Central memory CD8-positive, alpha-beta T cell (primary cell): ENCODE data around the gene ZNF778.
"Not testable (repeated sequence)": the region's sequence is repeated elsewhere in the genome, so short reads cannot be mapped to it uniquely, and the experiment has no call there.

ENCODE experiments used
- ATAC-seq: fragments of 150-1000 bp; cut with Tn5 transposase; replicated peaks from 2 replicates; pipeline ENCODE4 v1.10.0; 2022; ENCODE audit warnings: mild to moderate bottlenecking, moderate FRiP score, moderate number of reproducible peaks; ENCODE audit not compliant: poor library complexity, severe bottlenecking; ENCODE audit errors: extremely low read depth
- DNase-seq, 2 donors: peaks; one replicate each; pipeline ENCODE4 v3.0.0; 2021; ENCODE audit warnings: low spot score in 2 of 2
- H3K27ac Mint-ChIP-seq: one replicate; pipeline ENCODE4 v1.8.0; 2022; ENCODE audit warnings: low read depth, mild to moderate bottlenecking, moderate library complexity, mixed read lengths
- H3K27me3 Mint-ChIP-seq: one replicate; pipeline ENCODE4 v1.8.0; 2022; ENCODE audit warnings: mixed read lengths
- H3K36me3 Mint-ChIP-seq: one replicate; pipeline ENCODE4 v1.8.0; 2022; ENCODE audit warnings: mild to moderate bottlenecking, moderate library complexity, mixed read lengths; ENCODE audit not compliant: insufficient read depth
- H3K4me1 Mint-ChIP-seq: one replicate; pipeline ENCODE4 v1.8.0; 2022; ENCODE audit warnings: mixed read lengths
- H3K4me3 Mint-ChIP-seq: one replicate; pipeline ENCODE4 v1.8.0; 2022; ENCODE audit warnings: mild to moderate bottlenecking, moderate library complexity, mixed read lengths
- H3K9me3 Mint-ChIP-seq: one replicate; pipeline ENCODE4 v1.8.0; 2022; ENCODE audit warnings: mixed read lengths

ZNF778 gene

DNA sequence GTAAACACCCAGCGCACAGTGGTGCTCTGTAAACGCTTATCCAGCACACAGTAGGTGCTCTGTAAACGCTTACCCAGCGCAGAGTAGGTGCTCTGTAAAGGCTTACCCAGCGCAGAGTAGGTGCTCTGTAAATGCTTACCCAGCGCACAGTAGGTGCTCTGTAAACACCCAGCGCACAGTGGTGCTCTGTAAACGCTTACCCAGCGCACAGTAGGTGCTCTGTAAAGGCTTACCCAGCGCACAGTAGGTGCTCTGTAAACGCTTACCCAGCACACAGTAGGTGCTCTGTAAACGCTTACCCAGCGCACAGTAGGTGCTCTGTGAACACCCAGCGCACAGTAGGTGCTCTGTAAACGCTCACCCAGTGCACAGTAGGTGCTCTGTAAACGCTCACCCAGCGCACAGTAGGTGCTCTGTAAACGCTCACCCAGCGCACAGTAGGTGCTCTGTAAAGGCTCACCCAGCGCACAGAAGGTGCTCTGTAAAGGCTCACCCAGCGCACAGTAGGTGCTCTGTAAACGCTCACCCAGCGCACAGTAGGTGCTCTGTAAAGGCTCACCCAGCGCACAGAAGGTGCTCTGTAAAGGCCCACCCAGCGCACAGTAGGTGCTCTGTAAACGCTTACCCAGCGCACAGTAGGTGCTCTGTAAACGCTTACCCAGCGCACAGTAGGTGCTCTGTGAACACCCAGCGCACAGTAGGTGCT is 31.5 kb upstream of the ZNF778 start:
- H3K27me3 Mint-ChIP-seq, DNase-seq, H3K4me3 Mint-ChIP-seq, ATAC-seq, H3K9me3 Mint-ChIP-seq, H3K4me1 Mint-ChIP-seq, H3K27ac Mint-ChIP-seq: not testable (repeated sequence)
- H3K36me3 Mint-ChIP-seq, result peaks cover 27% of the 10 kb centered on the region

DNA sequence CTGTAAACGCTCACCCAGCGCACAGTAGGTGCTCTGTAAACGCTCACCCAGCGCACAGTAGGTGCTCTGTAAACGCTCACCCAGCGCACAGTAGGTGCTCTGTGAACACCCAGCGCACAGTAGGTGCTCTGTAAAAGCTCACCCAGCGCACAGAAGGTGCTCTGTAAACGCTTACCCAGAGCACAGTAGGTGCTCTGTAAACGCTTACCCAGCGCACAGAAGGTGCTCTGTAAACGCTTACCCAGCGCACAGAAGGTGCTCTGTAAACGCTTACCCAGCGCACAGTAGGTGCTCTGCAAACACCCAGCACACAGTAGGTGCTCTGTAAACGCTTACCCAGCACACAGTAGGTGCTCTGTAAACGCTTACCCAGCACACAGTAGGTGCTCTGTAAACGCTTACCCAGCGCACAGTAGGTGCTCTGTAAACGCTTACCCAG is 30.9 kb upstream of the ZNF778 start:
- H3K27ac Mint-ChIP-seq, result peak overlapping the region; percentile 92
- H3K27me3 Mint-ChIP-seq, result not testable (repeated sequence)

GRCh38 chr16:89187032-89187769 is 30.3 kb upstream of the ZNF778 start:
- H3K9me3 Mint-ChIP-seq, result peaks cover 5% of the 10 kb centered on the region
- no peaks in the 10 kb centered on the region for H3K27me3 Mint-ChIP-seq
- DNase-seq (peak in 1 of 2 donors; percentile 38), ATAC-seq (peak; percentile 61)
- H3K4me3 Mint-ChIP-seq, result peak overlapping the region; percentile 44
- peaks cover 27% of the 10 kb centered on the region for H3K36me3 Mint-ChIP-seq
- H3K27ac Mint-ChIP-seq, result peak overlapping the region; percentile 92
- no peaks in the 10 kb centered on the region for H3K4me1 Mint-ChIP-seq

More for the DNA sequence above, 30.9 kb upstream of the ZNF778 start:
- H3K36me3 Mint-ChIP-seq, result peaks cover 27% of the 10 kb centered on the region
- H3K4me1 Mint-ChIP-seq, ATAC-seq, DNase-seq, H3K4me3 Mint-ChIP-seq, H3K9me3 Mint-ChIP-seq: not testable (repeated sequence)

DNA sequence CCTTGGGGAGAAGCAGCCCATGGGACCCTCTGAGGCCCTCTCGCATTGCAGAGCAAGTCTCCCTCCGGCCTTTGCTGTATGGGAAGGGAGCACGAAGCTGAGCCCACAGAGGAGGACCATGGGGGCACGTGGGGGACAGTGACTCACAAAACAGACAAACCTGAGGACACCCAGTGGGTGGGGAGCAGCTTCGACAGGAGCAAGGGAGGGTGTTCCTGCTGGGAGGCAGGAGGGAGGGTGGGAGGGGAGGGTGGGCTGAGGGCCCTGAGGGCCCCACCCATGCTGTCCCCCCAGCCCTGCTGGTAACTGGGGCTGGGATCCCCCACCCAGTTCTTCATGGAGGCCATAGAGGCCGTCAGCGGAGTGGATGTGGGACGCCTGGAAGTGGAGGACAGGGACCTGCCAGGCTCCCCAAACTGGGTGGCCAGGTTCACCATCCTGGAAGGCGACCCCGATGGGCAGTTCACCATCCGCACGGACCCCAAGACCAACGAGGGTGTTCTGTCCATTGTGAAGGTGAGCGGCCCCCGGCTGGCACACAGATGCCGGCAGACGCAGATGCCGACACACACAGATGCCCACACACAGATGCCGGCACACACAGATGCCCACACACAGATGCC is 29.6 kb upstream of the ZNF778 start:
- Mint-ChIP-seq H3K9me3 (peaks cover 5% of the 10 kb centered on the region), H3K36me3 (peaks cover 29% of the 10 kb centered on the region), H3K4me1 (no peaks in the 10 kb centered on the region), H3K4me3 (peak overlapping the region; percentile 44), H3K27me3 (no peaks in the 10 kb centered on the region), H3K27ac (peak overlapping the region; percentile 92)
- ATAC-seq (peak; percentile 13), DNase-seq (no peak)

DNA sequence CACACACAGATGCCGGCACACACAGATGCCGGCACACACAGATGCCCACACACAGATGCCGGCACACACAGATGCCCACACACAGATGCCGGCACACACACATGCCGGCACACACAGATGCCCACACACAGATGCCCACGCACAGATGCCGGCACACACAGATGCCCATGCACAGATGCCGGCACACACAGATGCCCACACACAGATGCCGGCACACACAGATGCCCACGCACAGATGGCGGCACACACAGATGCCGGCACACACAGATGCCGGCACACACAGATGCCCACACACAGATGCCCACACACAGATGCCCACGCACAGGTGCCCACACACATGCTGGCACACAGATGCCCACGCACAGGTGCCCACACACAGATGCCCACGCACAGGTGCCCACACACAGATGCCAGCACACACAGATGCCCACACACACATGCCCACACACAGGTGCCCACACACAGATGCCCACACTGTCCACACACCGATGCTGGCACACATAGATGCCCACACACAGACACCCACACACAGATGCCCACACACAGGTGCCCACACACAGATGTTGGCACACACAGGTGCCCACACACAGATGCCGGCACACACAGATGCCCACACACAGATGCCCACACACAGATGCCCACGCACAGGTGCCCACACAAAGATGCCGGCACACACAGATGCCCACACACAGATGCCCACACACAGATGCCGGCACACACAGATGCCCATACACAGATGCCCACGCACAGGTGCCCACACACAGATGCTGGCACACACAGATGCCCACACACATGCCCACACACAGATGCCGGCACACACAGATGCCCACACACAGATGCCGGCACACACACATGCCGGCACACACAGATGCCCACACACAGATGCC is 28.8 kb upstream of the ZNF778 start:
- Mint-ChIP-seq H3K27ac (peak overlapping the region; percentile 64), H3K36me3 (peaks cover 31% of the 10 kb centered on the region)
- DNase-seq, H3K27me3 Mint-ChIP-seq, H3K4me3 Mint-ChIP-seq, ATAC-seq, H3K9me3 Mint-ChIP-seq, H3K4me1 Mint-ChIP-seq: not testable (repeated sequence)

DNA sequence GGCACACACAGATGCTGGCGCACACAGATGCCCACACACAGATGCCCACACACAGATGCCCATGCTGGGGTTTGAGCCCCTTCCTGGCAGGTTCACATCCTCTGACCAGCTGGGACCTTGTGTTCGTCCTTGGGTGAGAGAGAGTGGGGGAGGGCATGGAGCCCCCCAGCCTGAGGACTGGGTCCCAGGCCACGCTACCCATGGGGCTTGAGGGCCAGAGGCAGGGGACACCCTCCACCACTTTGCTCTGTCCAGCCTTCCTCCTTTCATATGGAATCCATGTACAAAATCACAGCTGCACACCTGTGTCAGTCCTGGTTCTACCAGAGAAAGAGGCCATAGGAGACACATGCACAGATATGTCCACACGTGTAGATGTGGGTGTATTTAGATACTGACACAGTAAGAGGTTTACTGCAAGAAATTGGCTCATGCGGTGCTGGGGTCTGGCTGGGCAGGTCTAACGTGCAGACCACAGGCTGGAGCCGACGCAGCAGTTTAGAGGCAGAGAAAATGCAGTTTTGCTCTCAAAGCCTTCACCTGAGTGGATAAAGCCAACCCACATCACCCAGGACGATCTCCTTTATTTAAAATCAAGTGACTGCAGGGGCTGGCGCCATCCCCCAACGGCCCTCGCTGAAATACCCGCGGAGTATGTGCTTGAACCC is 28.0 kb upstream of the ZNF778 start:
- Mint-ChIP-seq H3K4me1 (no peaks in the 10 kb centered on the region), H3K36me3 (peaks cover 29% of the 10 kb centered on the region), H3K9me3 (peaks cover 5% of the 10 kb centered on the region), H3K27me3 (no peaks in the 10 kb centered on the region), H3K27ac (peak overlapping the region; percentile 64), H3K4me3 (no peak overlapping the region)
- DNase-seq (no peak), ATAC-seq (no peak)

- H3K4me3 Mint-ChIP-seq, result no peak overlapping the region
- ATAC-seq, result no peak
- peaks cover 26% of the 10 kb centered on the region for H3K36me3 Mint-ChIP-seq
- peaks cover 5% of the 10 kb centered on the region for H3K9me3 Mint-ChIP-seq
- no peaks in the 10 kb centered on the region for H3K27me3 Mint-ChIP-seq
- no peaks in the 10 kb centered on the region for H3K4me1 Mint-ChIP-seq
- no peak for DNase-seq
- no peak overlapping the region for H3K27ac Mint-ChIP-seq
These were observed 27.1 kb upstream of the ZNF778 start for GRCh38 chr16:89190150-89190958.

DNA sequence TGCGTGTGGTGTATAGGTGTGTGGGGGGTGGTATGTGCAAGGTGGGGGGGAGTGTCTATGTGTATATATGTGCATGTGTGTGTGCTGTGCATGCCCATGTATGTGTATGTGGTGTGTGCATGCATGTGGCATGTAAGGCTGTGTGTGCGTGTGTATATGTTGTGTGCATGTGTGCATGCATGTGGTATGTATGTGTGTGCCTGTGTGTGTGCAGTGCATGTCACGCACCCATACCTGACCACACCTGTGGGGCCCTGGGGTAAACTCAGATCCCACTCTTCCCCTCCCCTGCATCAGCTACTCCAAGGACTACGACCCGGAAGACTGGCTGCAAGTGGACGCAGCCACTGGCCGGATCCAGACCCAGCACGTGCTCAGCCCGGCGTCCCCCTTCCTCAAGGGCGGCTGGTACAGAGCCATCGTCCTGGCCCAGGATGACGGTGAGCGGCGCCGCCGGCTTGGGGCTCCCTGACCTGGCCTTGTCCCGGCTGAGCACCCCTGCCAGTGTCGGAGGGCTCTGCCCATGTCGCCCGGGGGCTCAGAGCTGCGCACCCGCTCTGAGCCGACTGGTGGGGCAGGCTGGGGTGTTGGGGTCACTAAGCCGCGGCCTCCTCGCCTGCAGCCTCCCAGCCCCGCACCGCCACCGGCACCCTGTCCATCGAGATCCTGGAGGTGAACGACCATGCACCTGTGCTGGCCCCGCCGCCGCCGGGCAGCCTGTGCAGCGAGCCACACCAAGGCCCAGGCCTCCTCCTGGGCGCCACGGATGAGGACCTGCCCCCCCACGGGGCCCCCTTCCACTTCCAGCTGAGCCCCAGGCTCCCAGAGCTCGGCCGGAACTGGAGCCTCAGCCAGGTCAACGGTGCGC is 26.2 kb upstream of the ZNF778 start:
- ATAC-seq (no peak), DNase-seq (no peak)
- peaks cover 21% of the 10 kb centered on the region for H3K36me3 Mint-ChIP-seq

GRCh38 chr16:89191901-89192185 is 25.7 kb upstream of the ZNF778 start:
- H3K9me3 Mint-ChIP-seq, result peaks cover 5% of the 10 kb centered on the region
- DNase-seq, result no peak

More for the DNA sequence above, 26.2 kb upstream of the ZNF778 start:
- H3K27me3 Mint-ChIP-seq, result no peaks in the 10 kb centered on the region
- peak overlapping the region; percentile 7 for H3K4me3 Mint-ChIP-seq
- H3K4me1 Mint-ChIP-seq, result no peaks in the 10 kb centered on the region
- H3K27ac Mint-ChIP-seq, result no peak overlapping the region
- H3K9me3 Mint-ChIP-seq, result peaks cover 5% of the 10 kb centered on the region

GRCh38 chr16:89192186-89192955 is 25.1 kb upstream of the ZNF778 start:
- not testable (repeated sequence) for H3K4me1 Mint-ChIP-seq, H3K27ac Mint-ChIP-seq, H3K4me3 Mint-ChIP-seq, H3K9me3 Mint-ChIP-seq, H3K27me3 Mint-ChIP-seq
- H3K36me3 Mint-ChIP-seq, result peaks cover 14% of the 10 kb centered on the region
- peak; percentile 60 to 62 for DNase-seq
- peak; percentile 26 for ATAC-seq

More at GRCh38 chr16:89191901-89192185, 25.7 kb upstream of the ZNF778 start:
- no peak for ATAC-seq
- Mint-ChIP-seq H3K36me3 (peaks cover 18% of the 10 kb centered on the region), H3K27me3 (no peaks in the 10 kb centered on the region), H3K4me1 (no peaks in the 10 kb centered on the region), H3K27ac (no peak overlapping the region), H3K4me3 (no peak overlapping the region)
